ENCODE measurements around the gene MYO9B. TPM values are rescaled to one million over a fixed set of nuclear protein-coding genes. Genes with fewer than 3 reads are reported as not detected.
A peak's percentile ranks its signal among the peaks of the same experiment; 100 is the strongest.

Gene MYO9B
- polyA plus RNA-seq, 3 donors, result 18.0 to 48.1 (median 45.6) TPM

GRCh38 chr19:17211547-17212446 is 136.2 kb downstream of the MYO9B start:
- H3K27ac ChIP-seq (ENCODE audit: low read depth, low read length), result no peak overlapping the region
- 92 to 94% (median 93%) methylated on average over 50 to 58 of the region's 58 CpGs for WGBS, 3 donors

- WGBS, 3 donors, result 73 to 91% (median 86%) methylated on average over 5 of the region's 5 CpGs
These were observed 137.8 kb downstream of the MYO9B start for GRCh38 chr19:17213334-17213733.

GRCh38 chr19:17214508-17215126 is 139.0 kb downstream of the MYO9B start:
- H3K27ac ChIP-seq (ENCODE audit: low read depth, low read length), result peak overlapping the region; percentile 28
- 23 to 37% (median 32%) methylated on average over 16 of the region's 16 CpGs for WGBS, 3 donors

More at GRCh38 chr19:17213334-17213733, 137.8 kb downstream of the MYO9B start:
- H3K27ac ChIP-seq (ENCODE audit: low read depth, low read length), result no peak overlapping the region

GRCh38 chr19:17215127-17215971 is 139.8 kb downstream of the MYO9B start, which contains the start of gene USE1:
USE1 (plus strand) TSS chr19:17215357; CDS start chr19:17215406, 49 bp downstream.
- 3 to 4% (median 3%) methylated on average over 50 to 56 of the region's 56 CpGs for WGBS, 3 donors

GRCh38 chr19:17216058-17216670 is 140.6 kb downstream of the MYO9B start:
- 73 to 87% (median 76%) methylated on average over 13 of the region's 13 CpGs for WGBS, 3 donors
- H3K27ac ChIP-seq (ENCODE audit: low read depth, low read length), result no peak overlapping the region

More at GRCh38 chr19:17215127-17215971, 139.8 kb downstream of the MYO9B start, which contains the start of gene USE1:
- peak within 1 kb of the TSS; percentile 28 for H3K27ac ChIP-seq (ENCODE audit: low read depth, low read length)

- no peak overlapping the region for H3K27ac ChIP-seq (ENCODE audit: low read depth, low read length)
- 97 to 99% (median 97%) methylated on average over 8 of the region's 8 CpGs for WGBS, 3 donors
These were observed 143.7 kb downstream of the MYO9B start for GRCh38 chr19:17219286-17219685.

- H3K27ac ChIP-seq (ENCODE audit: low read depth, low read length), result no peak overlapping the region
- 42 to 46% (median 43%) methylated on average over 14 of the region's 14 CpGs for WGBS, 3 donors
These were observed 144.7 kb downstream of the MYO9B start for GRCh38 chr19:17220207-17220758.

GRCh38 chr19:17225053-17225452 is 149.5 kb downstream of the MYO9B start:
- WGBS, 3 donors, result 83 to 85% (median 84%) methylated on average over 10 of the region's 10 CpGs

GRCh38 chr19:17226002-17226933 is 150.7 kb downstream of the MYO9B start, which contains the start of gene OCEL1:
OCEL1 (plus strand) TSS chr19:17226226; CDS start chr19:17226248, 22 bp downstream.
- 0 to 1% (median 0%) methylated on average over 64 to 90 of the region's 90 CpGs for WGBS, 3 donors
- H3K27ac ChIP-seq (ENCODE audit: low read depth, low read length), result peak within 1 kb of the TSS; percentile 32

More at GRCh38 chr19:17225053-17225452, 149.5 kb downstream of the MYO9B start:
- H3K27ac ChIP-seq (ENCODE audit: low read depth, low read length), result no peak overlapping the region

GRCh38 chr19:17227798-17228367 is 152.3 kb downstream of the MYO9B start:
- 71 to 85% (median 82%) methylated on average over 13 of the region's 13 CpGs for WGBS, 3 donors
- H3K27ac ChIP-seq (ENCODE audit: low read depth, low read length), result no peak overlapping the region

- WGBS, 3 donors, result 93 to 98% (median 95%) methylated on average over 3 of the region's 3 CpGs
These were observed 154.3 kb downstream of the MYO9B start for GRCh38 chr19:17229890-17230289.

GRCh38 chr19:17232258-17232657 is 156.7 kb downstream of the MYO9B start:
- WGBS, 3 donors, result 82 to 91% (median 87%) methylated on average over 25 of the region's 25 CpGs
- H3K27ac ChIP-seq (ENCODE audit: low read depth, low read length), result no peak overlapping the region

More at GRCh38 chr19:17229890-17230289, 154.3 kb downstream of the MYO9B start:
- no peak overlapping the region for H3K27ac ChIP-seq (ENCODE audit: low read depth, low read length)

- 19 to 43% (median 24%) methylated on average over 11 of the region's 11 CpGs for whole genome bisulfite sequencing, 3 donors
- H3K27ac ChIP-seq (ENCODE audit: low read depth, low read length), result no peak overlapping the region
These were observed 159.3 kb downstream of the MYO9B start for GRCh38 chr19:17234911-17235299.

GRCh38 chr19:17235300-17235970 is 159.9 kb downstream of the MYO9B start:
- no peak overlapping the region for H3K27ac ChIP-seq (ENCODE audit: low read depth, low read length)

GRCh38 chr19:17235971-17236777 is 160.6 kb downstream of the MYO9B start:
- WGBS, 3 donors, result 7 to 10% (median 8%) methylated on average over 19 to 22 of the region's 27 CpGs
- no peak overlapping the region for H3K27ac ChIP-seq (ENCODE audit: low read depth, low read length)

More at GRCh38 chr19:17235300-17235970, 159.9 kb downstream of the MYO9B start:
- whole genome bisulfite sequencing, 3 donors, result 3 to 7% (median 7%) methylated on average over 51 to 80 of the region's 80 CpGs
